GM19463 (cell line): ENCODE measurements around the gene ZNF544.
A peak's percentile ranks its signal among the peaks of the same experiment; 100 is the strongest.

Experiments used
- ATAC-seq: cut with Tn5 transposase; IDR thresholded peaks from one replicate; pipeline ENCODE4 v1.9.1; 2021; ENCODE audit warnings: mild to moderate bottlenecking, moderate library complexity; ENCODE audit not compliant: unreplicated experiment

ZNF544 gene

DNA sequence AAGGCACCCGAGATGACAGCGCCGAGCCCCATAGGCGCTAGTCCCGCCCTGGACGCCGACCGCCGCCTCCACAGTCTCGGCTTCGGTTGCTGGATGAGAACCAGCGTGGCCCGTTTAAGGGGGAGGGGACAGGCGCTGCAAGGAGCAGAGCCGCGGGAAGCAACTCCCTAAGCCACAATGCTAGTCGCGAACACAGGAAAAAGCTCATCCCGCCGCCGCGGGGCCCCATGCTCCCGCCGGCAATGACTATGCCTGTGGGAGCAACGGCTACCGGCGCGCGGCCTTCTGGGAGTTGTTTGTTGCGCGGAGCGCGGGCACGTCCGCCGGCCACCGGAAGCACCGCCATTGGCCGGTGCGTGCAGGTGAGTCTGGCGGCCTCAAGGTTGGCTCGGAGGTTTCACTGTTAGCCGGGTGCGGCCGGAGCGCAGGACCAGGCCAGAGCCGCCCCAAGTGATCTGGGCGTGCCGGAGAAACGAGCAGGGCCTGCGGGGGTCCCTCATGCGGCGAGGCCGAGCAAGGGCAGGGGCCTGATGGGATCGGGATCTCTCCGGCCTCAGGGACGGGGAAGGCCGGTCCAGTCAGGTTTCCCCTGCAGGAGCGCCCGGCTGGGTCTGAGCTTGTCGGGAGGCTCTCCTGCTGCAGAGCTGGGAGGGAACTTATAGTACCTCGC is at the start of gene ZNF544:
ZNF544 (plus strand) TSS at position 330 of the 670 bp plus-strand sequence. CDS start 15,110 bp downstream, outside the sequence.
- peak; percentile 93 for ATAC-seq

GRCh38 chr19:58181902-58182576 is 46.7 kb upstream of the ZNF544 start:
- ATAC-seq: no peak

DNA sequence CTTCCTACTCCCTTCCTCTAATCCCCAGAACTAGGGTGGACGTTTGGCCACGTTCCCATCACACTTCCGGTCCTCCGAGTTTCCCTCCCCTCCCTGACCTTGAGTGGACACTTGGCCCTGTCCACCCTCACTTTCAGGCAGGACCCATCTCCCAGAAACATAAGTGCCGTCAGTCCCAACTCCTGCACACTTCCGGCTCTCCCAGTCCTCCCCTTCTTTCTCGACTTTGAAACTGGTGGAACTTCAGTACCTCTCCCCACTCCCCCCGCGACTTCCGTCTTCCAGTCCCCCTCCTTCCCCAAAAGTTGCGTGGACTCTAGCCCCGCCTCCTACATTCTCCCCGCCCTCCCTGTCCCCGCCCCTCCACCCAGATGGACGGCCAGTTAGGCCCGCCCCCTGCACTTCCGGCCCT is 46.1 kb upstream of the ZNF544 start:
- no peak for ATAC-seq

- peak; percentile 90 for ATAC-seq
Measured at GRCh38 chr19:58182989-58183816, 45.5 kb upstream of the ZNF544 start, which contains the start of gene ZNF274. Gene ZNF274, plus strand, starts transcription at chr19:58183061. Its CDS starts 905 bp downstream, at chr19:58183966.

DNA sequence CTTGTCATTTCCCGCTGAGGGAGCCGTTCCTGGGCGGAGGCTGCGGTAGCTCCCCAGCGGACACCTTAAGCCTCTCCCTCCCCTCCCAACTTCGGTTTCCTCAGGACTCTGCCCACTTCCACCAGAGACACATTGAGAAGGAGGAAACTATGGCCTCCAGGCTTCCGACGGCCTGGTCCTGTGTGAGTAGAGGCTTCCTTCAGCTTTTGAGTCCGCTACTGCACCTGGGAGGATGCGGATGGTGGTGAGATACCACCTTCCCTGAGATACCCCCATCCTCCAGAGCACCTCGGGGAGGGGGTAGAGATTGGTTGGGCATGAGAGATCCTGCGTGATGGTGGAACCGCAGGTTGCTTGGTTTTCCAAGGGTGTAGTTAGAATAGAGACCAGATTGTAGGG is 44.9 kb upstream of the ZNF544 start:
- no peak for ATAC-seq

DNA sequence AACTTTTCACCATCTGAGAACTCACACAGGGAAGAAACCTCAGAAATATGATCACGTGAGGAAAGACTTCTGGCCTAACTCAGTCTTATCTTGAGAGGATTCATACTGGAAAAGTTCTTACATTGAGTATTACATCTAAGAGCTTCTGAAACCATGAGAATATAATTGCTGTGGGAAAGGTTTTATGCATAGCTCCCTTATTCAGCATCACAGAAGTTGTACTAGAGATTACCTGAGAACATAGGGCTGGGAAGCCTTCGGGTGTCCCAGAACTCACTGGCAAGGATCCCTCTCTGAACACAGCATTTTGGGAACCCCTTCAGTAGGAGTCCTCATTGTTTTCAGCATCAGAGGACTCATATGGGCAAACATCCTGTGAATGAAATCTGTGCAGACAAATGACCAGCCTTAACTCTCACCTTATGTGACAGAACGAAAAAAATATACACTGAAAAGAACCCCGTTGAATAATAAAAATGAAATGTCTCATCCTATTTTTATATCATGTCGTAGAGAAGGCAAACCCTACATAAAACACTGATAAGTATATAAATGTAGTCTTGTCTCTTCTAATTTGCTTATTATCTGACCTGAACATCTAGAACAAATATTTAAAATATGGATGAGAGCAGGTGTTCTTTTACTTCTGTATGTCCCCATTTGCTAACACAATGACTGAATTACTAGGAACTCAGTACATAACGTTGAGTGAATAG is 31.7 kb upstream of the ZNF544 start:
- no peak for ATAC-seq

DNA sequence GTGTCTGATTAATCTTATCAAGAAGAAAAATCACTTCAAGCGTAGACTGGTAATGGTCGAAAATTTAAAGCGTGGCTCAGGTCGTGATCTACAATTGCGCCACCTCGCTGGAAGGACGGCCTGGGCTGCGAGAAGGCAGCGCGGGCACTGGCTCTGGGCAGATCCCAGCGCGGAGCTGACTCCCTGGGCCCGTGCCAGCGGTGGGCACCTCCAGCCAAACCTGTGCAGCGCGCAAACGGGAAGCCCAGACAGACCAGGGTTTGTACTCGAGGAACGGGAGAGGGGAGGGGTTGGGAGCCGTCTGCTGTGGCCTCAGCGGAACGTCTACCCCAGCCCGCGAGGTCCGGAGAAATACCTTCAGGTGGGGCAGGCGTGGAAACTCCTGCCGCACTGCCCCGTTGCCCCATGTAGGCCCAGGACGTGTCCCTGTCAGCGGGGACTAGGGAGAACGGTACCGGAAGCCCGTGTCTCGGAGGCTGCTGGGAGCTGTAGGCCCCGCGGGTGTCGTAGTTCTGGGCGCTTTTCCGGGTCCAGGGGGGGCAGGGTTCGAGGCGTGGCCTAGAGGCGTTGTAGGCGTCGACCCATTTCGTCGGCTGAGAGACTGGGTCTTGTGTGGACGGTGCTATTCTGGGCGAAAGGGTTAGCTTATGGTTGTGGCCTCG is 24.8 kb upstream of the ZNF544 start:
- no peak for ATAC-seq

- no peak for ATAC-seq
Measured at GRCh38 chr19:58204566-58204965, 24.1 kb upstream of the ZNF544 start.

GRCh38 chr19:58209577-58209976 is 19.1 kb upstream of the ZNF544 start:
- ATAC-seq: no peak

GRCh38 chr19:58212336-58213074 is 16.2 kb upstream of the ZNF544 start:
- no peak for ATAC-seq

DNA sequence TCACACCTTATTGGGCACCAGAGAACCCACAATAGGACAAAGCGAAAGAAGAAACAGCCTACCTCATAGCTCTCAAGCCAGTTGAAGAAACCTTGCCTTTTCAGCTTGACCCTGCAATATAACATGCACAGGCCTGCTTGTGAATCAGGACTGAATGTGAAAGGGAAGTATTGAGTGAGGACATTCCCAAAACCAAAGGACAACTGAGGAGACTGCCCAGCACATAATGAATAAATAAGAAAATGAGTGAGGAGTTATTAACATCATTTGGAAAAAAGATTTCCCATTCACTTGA is 15.7 kb upstream of the ZNF544 start:
- ATAC-seq: no peak

DNA sequence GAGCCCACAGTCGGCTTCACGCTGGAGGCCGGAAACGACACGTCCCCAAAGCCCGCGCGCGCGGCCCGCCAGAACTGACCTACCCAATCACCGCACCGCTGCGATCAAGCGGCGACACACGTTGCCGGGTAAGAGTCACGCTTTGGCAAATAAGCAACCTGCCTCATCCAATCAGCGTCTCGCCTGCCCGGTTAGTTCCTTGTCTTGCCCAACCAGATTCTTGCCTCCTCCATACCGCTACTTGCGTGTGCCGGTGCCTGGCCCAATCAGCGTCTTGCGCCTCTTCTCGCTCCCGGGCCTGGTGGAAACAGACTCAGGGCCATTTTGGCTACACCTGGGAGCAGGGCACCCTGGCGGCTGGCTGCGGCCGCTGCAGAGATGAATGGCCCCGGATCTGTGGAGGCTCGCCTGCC is 11.6 kb upstream of the ZNF544 start:
- ATAC-seq: no peak

GRCh38 chr19:58217607-58218391 is 10.9 kb upstream of the ZNF544 start:
- no peak for ATAC-seq

- no peak for ATAC-seq
Measured at GRCh38 chr19:58218899-58219298, 9.8 kb upstream of the ZNF544 start.

DNA sequence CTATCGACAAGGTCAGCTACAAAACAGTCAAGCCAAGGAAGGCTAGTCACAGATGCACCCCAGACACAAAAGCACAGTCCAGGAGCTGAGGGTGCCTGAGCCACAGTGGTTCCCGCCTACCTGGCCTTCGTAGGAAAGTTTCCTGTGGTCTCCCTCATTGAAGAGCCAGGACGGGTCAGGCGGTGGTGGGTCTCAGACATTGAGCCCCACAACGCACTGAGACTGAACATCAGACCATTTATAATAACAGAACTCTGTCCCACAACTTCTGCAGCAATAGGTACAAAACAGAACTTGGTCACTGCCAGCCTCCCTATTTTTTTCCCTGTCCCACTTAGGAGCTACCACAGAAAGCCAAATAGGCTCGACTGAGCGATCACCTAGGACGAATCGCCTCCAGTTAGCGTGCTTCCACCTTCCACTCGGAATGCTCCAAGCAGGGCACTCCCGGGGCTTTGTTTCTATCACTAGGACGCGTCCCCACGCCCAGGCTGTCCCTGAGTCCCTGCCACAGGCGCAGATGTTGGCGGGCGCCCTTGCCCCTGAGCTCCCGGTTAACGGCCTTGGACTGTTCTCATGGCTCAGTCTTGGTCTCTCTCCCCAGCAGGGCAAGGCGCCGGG is 640 bp upstream of the ZNF544 start:
- ATAC-seq: no peak

GRCh38 chr19:58229255-58229639 is 533 bp downstream of the ZNF544 start:
- ATAC-seq: no peak

DNA sequence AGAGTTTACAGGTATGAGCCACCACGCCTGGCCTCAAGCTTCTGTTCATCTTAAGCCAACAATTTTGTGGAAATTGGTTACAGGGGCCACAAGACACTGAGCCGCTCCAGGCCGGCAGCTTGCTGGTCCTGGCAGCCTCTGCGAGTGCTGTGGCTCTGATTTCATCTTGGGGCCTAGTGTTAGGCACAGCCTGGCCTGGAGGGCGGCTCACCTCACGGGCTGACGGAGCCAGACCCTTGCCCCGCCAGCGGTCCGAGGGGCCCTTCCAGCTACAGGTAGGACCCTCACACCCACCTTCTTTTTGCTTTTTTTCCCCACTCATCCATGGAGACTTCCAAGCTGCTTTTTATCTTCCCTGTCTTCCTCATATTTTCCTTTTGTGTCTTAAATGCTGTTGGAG is 8.6 kb downstream of the ZNF544 start:
- no peak for ATAC-seq

GRCh38 chr19:58243351-58243750 is 14.6 kb downstream of the ZNF544 start:
- ATAC-seq: no peak

DNA sequence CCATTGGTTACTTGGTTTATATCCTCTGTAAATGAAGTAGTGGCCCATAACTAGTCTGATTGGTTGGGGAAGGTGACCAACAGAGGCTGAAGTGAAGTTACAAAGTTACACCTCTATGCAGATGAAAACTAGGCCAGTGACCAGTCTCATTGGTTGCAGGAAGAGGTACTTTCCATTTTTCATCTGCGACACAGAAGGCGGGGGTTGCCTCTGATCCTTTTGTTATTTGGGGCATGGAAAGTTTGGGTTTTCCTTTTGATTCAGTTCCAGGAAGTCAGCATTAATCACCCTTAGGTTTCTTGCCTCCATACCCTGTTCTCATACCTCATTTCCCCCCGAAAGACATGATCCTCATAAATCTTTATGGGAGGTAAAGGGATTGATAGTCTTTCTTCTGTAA is 20.2 kb downstream of the ZNF544 start:
- no peak for ATAC-seq
